Activated T-cell treated with anti-CD3 and anti-CD28 coated beads for 4 hours (primary cell): Measurements from ENCODE around the gene RTEL1.
A peak's percentile ranks its signal among the peaks of the same experiment; 100 is the strongest.
"Not testable (repeated sequence)": the region's sequence is repeated elsewhere in the genome, so short reads cannot be mapped to it uniquely, and the experiment has no call there.

Source experiments
- DNase-seq: peaks from one replicate; pipeline ENCODE4 v3.0.0-alpha.2; 2020

Gene RTEL1

DNA sequence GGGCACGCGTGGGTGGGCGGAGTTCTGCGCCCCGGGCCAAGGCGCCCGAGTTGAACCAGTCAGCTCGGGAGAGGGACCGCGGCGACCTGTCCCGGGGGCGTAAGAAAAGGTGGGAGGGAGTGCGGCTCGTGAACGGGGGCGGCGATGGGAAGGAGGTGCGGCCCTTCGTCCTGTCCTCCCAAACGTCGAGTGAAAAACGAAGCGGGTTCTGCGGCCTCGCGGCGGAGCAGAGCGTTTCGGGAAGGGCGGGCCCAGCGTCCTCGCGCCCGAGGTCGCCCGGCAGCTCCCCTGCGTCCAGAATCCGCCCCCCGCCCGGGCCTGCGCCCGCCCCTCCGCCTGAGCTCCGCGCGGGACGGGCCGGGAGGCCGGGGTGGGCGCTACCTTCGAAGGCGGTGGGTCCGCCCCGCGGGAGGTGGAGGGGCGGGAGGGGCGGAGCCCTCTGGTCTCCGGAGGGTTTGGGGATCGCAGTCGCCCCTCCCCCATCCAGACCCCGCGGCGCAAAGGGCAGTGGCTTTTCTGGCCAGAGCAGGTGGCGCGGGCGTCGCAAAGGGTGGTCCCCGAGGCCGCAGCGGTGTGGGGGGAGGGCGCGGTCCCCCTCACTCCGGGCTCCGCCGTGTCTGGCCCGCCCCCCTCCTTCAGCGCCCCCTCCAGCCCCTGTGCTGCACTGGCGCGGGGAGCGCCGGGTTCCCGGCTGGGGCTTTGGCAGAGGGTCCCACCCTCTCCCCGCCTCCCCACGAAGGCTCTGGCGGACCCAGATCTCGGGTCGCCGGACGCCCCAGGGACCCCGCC, 5.7 kb upstream of the RTEL1 start:
- no peak for DNase-seq

DNA sequence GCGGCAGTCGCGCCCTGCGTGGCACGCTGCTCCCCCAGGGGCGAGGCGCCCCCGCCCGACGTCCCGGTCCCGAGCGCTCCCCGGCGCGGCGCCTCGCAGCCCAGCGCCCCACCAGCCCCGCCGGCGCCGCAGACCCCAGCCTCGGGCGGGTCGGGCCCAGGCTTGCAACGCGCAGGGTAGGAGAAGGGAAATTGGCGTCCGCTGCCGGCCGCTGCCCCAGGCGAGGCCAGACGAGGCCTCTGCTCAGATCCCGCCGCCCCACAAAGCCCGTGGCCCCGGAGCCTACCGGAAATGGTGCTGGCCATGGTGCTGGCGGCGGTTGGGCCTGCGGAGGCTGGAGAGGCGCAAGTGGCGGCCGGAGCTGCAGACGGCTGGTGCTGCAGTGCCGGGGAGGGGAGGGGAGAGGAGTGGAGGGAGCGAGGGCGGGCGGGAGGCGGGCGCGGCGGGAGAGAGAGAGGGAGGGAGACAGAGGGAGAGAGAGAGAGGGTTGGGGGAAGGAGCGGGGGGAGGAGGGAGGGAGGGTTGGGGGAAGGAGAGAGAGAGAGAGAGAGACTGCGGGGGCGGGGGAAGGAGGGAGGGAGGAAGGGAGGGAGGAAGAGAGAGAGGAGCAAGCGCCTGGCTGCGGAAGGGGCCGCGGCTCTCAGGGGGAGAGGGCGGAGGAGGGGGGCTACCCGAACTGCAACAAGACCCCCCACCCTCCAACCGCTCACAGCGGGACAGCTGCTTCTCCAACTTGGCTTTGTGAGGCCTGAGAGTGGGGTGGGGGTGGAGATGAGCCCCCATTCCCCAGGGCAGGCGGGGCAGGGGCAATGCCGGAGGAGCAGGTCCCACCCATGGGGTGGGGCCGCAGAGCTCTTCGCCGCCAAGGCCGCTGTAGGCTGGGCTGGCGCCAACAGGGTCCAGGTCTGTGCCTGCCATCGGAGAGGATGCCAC, 4.8 kb upstream of the RTEL1 start, which contains the start of gene STMN3:
Gene STMN3 (minus strand): TSS at position 384 of the 933 bp plus-strand sequence. CDS start 79 bp downstream, at position 305.
- DNase-seq, result peak; percentile 50

DNA sequence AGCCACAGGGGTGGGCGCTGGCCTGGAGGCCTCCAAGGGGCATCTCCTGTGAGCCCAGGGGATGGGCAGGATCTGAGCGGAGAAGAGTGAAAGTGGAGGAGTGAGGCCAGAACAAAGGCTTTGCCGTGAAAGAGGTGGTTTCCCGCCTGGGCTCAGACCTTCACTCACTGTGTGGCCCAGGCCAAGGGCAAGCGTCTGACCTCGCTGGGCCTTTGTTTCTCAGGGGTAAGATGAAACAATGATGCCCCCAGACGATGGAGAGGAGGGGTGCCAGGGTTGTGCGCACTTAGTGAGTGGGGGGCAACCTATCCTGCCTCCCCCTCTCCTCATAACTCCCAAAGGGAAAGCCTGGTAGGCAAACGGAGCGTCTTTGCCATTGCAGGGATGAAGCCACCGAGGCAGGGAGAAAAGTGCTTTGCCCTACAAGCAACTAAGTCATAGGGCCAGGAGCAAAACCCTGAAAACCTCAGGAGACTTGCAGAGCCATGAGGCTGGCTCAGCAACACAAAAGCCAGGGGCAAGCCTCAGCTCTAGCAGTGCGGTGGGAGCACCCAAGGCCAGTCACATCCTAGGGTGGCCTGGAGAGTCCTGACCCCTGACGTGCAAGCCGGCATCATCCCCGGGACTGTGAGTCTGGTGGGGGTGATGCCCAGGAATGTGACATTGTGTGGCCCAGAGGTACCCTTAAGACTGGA, 4.0 kb upstream of the RTEL1 start:
- no peak for DNase-seq

DNA sequence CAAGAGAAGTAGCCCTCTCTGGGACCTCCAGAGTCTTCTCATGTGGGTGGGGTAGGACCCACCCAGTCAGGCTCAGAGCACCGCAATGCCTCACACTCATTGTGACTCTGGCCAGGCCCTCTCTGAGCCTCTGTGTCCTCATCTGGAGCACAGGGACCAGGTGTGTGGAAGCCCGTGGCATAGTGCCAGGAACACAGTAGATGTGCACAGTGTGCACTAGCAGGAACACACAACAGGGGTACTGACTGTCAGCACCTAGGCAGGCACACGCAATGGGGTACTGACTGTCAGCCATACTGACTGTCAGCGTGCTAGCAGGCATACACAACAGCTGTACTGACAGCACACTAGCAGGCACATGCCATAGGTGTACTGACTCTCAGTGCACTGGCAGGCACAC, 2.9 kb upstream of the RTEL1 start:
- DNase-seq, result no peak

DNA sequence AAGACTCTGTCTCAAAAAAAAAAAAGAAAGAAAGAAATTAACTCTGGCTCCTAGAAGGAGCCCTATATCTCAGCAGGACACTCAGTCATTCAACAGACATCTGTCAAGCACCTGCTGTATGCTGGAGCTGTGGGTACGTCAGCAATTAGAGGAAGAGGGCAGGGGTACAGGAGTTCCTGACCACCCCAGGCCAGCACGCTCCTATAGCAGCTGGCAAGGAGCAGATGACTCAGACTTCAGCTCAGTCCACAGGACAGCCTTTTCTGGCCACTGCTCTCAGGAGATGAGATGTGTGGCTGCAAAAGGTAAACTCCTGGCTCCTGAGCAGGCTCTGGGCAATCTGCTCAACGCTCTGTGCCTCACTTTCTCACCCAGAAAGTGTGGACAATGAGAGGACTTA, 1.7 kb upstream of the RTEL1 start:
- DNase-seq, result no peak

DNA sequence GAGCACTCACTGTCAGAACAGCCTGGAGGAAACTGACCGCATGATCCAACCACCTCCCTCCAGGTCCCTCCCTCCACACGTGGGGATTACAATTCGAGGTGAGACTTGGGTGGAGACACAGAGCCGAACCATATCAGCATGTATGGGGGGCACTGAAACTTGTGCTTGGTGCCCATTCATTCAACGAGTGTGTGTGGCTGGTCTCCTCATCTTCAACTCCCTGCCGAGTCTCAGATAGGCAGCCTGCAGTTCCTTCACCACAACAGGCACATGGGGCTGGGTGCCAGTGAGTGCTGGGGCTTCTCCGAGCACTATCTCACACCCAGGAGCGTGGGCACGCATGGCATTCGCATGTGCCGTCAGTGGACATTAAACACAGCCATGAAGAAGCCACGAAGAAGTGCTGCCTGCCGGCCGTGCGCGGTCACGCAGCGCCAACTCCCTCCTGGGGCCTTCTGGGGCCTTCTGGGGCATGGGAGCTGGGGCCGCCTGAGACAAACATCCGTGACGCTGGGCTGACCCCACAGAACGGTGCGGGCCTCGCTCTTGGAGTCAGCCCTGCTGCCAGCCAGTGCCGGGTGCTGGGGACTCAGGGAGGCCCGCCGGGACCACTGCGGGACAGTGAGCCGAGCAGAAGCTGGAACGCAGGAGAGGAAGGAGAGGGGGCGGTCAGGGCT, 714 bp upstream of the RTEL1 start:
- DNase-seq, result no peak

DNA sequence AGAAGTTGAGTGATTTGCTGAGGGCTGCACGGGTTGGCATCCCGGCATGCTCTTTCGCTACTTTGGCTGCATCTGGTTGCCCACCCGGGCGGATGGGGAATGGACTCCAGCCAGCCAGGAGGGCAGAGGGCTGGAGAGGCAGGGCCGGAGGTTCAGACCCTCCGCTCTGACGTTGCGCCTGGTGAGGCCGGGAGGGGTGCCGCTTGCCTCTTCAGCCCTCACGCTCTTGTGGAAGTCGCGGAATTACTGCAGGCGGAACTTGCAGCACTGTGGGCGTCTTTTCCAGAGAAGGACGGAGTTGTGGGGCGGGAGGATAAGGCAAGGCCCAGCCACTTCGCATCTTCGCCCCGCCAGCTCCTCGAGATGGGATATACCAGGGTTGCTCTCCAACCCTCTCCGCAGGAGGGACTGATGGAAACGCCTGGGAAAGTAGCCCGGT, 656 bp downstream of the RTEL1 start:
- no peak for DNase-seq

DNA sequence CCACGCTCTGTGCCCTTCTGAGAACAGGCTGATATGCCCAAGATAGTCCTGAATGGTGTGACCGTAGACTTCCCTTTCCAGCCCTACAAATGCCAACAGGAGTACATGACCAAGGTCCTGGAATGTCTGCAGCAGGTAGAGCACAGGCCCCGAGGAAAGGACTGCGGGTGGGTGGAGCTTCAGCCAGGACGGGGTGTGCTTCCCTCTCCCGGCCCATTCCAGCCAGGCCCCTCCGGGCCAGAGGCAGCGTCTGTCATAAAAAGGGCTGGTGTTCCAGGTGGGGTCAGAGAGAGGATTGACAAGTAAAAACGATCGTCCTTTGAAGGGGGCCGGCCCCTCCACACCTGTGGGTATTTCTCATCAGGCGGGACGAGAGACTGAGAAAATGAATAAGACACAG, 1.3 kb downstream of the RTEL1 start:
- no peak for DNase-seq

DNA sequence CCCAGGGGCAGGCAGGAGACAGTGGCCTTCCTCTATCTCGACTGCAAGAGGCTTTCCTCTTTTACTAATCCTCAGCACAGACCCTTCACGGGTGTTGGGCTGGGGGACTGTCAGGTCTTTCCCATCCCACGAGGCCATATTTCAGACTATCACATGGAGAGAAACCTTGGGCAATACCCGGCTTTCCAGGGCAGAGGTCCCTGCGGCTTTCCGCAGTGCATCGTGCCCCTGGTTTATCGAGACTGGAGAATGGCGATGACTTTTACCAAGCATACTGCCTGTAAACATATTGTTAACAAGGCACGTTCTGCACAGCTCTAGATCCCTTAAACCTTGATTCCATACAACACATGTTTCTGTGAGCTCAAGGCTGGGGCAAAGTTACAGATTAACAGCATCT, 2.1 kb downstream of the RTEL1 start:
- DNase-seq, result not testable (repeated sequence)

DNA sequence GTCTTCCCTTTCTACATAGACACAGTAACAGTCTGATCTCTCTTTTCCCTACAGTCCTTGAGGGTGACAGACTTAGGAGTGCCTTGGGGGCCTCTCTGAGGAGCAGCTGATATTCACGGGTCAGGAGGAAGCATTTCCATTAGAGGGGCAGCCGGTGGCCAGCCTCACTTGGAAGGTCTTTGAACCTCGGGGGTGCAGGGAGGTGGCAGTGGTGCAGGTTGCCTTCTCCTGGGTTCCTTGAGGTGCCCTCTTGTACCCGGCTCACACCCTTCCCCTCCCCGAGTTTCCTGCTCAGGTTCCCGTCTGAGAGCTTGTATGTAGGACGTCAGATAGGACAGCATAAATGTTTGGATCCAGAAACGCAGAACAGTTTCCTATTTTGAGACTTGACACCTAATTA, 2.5 kb downstream of the RTEL1 start:
- DNase-seq, result no peak

DNA sequence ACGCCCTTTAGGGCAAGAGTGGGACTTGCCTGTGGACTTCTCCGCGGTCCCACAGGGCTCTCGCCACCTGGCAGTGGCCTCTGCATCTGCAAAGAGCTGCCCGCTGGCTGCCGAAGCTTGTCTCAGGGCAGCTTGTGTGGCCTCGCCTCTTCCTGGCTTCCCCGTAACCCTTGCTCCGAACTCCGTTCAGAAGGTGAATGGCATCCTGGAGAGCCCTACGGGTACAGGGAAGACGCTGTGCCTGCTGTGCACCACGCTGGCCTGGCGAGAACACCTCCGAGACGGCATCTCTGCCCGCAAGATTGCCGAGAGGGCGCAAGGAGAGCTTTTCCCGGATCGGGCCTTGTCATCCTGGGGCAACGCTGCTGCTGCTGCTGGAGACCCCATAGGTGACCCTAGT, 3.0 kb downstream of the RTEL1 start:
- DNase-seq, result no peak

DNA sequence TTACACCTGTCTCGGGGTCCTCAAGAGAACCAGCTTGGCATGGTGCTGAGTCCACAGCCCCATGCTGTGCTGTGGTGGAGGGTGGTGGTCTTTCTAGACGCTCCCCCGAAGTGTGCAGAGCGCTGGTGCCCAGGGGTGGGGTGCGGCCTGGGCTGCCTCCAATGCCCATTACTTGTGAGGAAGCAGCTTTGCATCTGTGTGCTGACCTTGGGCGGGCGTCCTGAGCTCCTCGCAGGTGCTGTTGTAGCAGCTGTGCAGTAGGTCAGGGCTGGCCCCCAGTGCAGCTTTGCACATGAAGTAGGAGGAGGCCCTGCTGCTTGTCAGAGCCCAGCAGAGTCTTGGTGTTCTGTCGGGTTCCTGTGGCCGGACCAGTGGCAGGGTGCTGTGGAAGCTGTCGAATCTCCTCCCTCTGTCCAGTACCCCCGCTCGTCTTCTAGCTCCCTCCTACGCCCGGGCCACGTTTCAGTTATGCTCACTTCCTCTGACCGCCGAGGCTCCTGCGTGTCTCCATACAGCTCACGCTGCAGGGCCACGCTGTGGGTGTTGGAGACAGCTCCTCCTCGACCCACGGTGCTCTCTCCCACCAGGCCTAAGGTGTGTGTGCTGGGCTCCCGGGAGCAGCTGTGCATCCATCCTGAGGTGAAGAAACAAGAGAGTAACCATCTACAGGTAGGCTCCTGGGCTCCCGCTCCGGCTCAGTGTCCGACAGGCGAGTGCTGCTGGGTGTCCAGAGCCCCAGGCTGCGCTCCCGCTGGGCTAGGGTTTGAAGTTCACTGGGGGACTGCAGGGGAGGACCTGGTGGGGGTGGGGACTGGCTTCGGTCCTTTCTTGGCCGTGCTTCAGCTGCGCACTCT, 4.1 kb downstream of the RTEL1 start:
- DNase-seq, result no peak

DNA sequence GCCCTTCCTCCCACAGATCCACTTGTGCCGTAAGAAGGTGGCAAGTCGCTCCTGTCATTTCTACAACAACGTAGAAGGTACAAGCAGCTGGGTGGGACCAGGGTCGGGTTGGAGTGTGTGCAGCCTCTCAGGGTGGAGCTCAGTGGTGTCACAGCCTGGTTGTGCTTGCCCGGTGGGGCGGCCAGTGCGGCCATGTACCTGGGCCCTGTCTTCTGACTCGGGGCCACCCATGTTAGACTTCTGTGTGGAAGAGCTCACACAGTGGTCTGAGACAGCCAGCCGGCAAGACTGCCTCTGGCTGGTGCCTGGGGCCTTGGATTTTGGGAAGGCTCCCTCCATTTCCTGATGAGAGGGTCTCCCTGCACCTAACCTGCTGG, 4.7 kb downstream of the RTEL1 start:
- DNase-seq, result no peak

DNA sequence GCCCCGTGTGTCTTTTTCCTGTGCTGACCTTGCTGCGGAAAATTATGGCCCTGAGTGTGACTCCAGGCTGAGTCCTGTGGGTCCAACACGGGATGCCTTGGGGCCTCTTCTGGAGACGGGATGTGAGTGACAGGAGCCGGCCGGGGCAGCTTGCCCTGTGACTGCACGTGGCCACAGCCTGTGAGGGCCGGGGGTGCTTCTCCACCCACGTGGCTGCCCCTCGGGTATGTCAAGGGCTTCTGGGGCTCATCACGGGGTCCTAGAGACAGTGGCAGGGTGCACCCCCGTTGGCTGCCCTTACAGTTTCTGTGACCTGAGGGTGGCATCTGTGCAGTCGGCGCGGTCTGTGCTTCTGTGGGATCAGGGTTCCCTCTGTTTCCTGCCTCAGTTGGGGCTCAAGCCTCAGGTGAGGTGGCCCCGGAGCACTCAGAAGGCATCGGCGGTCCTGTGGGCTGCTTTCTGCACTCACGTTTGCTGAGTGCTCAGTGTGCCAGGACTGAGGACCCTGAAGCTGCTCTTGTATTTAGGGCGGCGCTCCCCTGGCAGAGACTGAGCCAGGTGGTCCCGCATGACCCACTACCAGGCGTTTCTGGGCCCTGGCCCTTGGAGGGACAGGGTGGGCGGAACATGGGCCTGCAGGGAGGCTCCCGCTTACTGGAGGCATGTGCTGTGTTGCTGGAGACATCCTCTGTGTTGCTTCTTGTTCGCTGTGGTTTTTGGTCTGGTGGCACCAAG, 5.4 kb downstream of the RTEL1 start:
- DNase-seq, result no peak

DNA sequence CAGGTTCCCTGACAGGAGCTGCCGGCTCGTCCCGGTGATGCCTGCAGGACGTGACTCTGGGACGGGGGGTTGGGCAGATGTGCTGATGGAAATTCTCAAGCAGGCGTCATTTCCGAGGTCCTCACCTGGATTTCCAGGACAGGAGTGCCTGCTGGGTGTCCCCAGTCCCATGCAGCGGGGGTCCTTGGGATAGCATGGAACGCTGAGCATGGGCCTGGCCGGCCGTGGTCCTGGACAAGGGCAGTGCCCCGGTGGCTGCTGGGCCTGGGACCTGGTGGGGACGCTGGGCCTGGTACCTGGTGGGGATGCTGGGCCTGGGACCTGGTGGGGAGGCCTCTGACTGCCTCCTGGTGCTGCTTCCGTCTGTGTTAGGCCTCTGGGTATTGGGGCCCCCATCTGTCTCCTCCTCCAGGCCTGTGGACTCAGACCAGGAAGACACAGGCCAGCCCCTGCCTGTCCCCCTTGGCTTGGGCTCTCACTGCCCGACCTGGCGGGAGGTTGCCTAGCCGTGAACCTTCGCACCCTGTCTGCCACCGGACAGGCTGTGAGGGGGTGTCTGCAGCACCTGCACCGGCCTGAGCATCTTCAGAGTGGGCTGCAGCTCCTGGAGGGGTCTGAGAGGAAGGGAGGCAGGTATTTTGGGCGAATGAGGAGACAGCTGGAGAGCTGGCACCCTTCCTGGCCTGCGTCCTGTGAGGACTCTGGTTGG, 6.2 kb downstream of the RTEL1 start:
- no peak for DNase-seq

DNA sequence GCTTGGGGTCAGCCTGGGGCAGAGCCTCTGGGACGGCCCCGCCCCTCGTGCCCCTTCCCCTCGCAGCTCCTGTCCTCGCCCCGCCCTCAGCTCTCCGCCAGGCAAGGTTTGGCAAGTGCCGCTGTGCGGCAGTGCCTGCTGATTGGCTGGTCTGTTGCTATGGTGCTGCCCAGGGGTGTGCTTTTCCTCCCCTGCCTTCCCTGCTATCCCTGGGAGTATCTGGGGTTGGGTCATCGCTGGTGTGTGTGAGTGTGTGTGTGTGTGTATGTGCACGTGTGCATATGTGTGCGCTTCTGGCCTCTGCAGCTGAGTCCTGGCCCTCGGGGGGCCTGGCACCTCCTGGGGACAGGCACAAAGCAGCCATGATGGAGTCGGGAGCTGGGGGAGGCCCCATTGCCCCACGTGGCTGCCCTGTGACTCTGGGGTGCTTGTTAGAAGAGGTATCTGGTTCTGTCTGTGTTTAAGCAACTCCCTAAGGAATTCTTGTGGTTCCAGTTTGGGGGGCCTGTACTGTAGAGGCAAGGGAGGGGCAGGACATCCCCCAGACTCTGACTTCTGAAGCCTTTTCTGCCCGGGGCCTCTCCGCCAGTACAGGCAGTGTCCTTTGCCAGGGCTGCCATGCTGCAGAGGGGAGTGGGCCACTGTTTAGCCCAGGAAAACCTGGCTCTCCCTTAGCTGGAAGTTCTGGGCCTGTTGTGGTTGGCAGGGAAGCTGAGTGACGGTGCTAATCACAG, 6.9 kb downstream of the RTEL1 start:
- no peak for DNase-seq

DNA sequence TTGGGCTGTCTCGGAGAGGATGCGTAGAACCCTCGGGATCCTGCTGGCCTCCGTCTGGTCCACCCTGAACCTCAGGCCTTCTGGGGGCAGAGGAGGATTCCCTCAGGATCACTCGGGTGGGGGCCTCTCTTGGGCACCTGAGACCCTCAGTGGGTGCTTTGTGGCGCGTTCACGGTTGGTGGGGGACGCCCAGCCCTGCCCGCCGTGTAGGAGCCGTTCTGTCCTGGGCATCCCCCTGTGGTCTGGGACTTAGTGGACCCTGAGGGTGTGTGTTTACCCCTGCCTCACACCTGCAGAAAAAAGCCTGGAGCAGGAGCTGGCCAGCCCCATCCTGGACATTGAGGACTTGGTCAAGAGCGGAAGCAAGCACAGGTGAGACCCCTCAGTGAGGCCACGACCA, 7.6 kb downstream of the RTEL1 start:
- DNase-seq, result no peak

DNA sequence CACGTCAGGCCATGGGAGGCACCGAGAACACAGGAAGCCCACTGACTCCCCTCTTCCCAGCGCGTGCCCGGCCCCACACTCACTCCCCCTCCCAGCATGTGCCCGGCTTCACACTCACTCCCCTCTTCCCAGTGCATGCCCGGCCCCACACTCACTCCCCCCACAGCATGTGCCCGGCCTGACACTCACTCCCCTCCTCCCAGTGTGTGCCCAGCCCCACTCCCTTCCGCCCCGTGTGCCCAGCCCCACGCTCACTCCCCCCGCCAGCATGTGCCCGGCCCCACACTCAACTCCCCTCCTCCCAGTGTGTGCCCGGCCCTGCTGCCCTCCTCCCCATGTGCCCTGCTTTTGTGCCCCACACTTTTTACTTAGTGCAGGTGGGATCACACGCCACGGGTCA, 9.7 kb downstream of the RTEL1 start:
- DNase-seq, result no peak

DNA sequence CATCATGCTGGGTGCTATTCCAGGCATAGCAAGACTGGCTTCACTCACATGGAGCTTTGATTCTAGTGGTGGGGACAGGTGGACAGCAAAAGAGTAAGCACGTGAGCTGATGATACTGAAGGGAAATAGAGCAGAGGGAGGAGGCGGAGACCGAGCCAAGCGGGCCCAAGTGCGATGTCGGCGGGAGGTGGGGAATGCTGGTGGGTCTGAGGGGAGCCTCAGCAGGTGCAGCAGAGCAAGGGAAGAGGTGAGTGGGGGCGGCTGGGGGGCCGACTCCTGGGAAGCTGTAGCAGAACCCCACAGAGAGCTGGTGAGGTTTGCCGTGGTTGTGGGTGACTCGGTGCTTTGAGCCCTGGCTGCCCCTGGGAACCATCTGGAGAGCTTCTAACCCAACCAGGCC, 10.2 kb downstream of the RTEL1 start:
- no peak for DNase-seq

DNA sequence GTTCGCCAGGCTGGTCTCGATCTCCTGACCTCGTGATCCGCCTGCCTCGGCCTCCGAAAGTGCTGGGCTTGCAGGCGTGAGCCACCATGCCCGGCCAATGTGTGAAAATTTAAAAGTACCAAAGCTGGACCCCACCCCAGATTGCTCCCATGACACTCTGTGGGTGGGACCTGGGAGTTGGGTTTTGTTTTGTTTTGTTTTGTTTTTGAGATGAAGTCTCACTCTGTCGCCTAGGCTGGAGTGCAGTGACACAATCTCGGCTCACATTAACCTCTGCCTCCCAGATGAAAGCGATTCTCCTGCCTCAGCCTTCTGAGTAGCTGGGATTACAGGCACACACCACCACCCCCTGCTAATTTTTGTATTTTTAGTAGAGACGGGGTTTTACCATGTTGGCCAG, 13.6 kb downstream of the RTEL1 start:
- not testable (repeated sequence) for DNase-seq
